Tibial artery (tissue), 4 donors: ENCODE results near the gene CCDC17.

Experiments used
- DNase-seq, 2 donors: peaks; one replicate each; pipeline ENCODE4 v3.0.0-alpha.2; 2019
- H3K27ac ChIP-seq, 2 donors: fragments of 200-600 bp; sonication (generic) in 1 of 2; 1 replicate in 1 of 2; 2 replicates in 1 of 2; pipeline ENCODE4 v1.5.1; 2018 to 2019; ENCODE audit warnings: mild to moderate bottlenecking in 1 of 2
- H3K27me3 ChIP-seq, 2 donors: fragments of 200-600 bp; sonication (generic) in 1 of 2; one replicate each; pipeline versions ENCODE4 v1.5.1 to v1.6.0; 2016 to 2019
- H3K36me3 ChIP-seq, 3 donors: fragments of 200-600 bp; sonication (generic) in 2 of 3; one replicate each; pipeline ENCODE4 v1.5.1; 2016 to 2019; ENCODE audit warnings: mild to moderate bottlenecking in 2 of 3
- H3K4me1 ChIP-seq, 4 donors: fragments of 200-600 bp; sonication (generic) in 2 of 4; 1 replicate in 3 of 4; 2 replicates in 1 of 4; pipeline ENCODE4 v1.5.1; 2016 to 2019
- H3K4me3 ChIP-seq, 2 donors: fragments of 200-600 bp; sonication (generic) in 1 of 2; 1 replicate in 1 of 2; 2 replicates in 1 of 2; pipeline ENCODE4 v1.5.1; 2018 to 2019; ENCODE audit warnings: mild to moderate bottlenecking in 2 of 2
- H3K9me3 ChIP-seq, 3 donors: fragments of 200-600 bp; sonication (generic) in 1 of 3; one replicate each; pipeline ENCODE4 v1.5.1; 2016 to 2019
- CTCF ChIP-seq, 2 experiments: fragments of 200-600 bp in 1 of 2; fragments of 450-650 bp in 1 of 2; IDR thresholded peaks; one replicate each; pipeline ENCODE4 v1.5.1; 2017 to 2019; ENCODE audit warnings: antibody characterized with exemption in 2 of 2, mild to moderate bottlenecking in 1 of 2, moderate library complexity in 1 of 2
- intact Hi-C: fragments of 100-400 bp; cut with DNase I; formaldehyde crosslinking; loops from one replicate; pipeline ENCODE4 v1.15.0; 2023; ENCODE audit warnings: low total_unique reads

The CCDC17 gene

GRCh38 chr1:45623972-45624371, at the start of gene CCDC17:
Gene CCDC17 (minus strand): TSS chr1:45624054. CDS start chr1:45623909, 145 bp downstream.
- H3K27ac ChIP-seq = peak within 1 kb of the TSS; percentile 41 to 64
- intact Hi-C loops = no loop called here
- H3K4me3 ChIP-seq = peak within 1 kb of the TSS; percentile 39 to 45
- H3K4me1 ChIP-seq = peaks cover 0 to 20% (median 6%) of the 10 kb centered on the region in 4 donors
- no peak for DNase-seq
- H3K36me3 ChIP-seq = peaks cover 28 to 76% (median 45%) of the 10 kb centered on the region in 3 donors
- no peak for TF ChIP-seq CTCF (IDR thresholded peaks at IDR 0.05)
- H3K27me3 ChIP-seq = no peaks in the 10 kb centered on the region
- no peaks in the 10 kb centered on the region for H3K9me3 ChIP-seq

- Histone ChIP-seq H3K4me3 (no peak overlapping the region), H3K36me3 (no peaks in the 10 kb centered on the region), H3K27me3 (no peaks in the 10 kb centered on the region), H3K4me1 (peaks cover 0 to 90% (median 31%) of the 10 kb centered on the region in 4 donors), H3K27ac (no peak overlapping the region), H3K9me3 (no peaks in the 10 kb centered on the region)
- no peak for TF ChIP-seq CTCF (IDR thresholded peaks at IDR 0.05)
- no peak for DNase-seq
- intact Hi-C loops = no loop called here
Measured at GRCh38 chr1:45669859-45670655, 46.2 kb upstream of the CCDC17 start.

GRCh38 chr1:45669379-45669778, 45.5 kb upstream of the CCDC17 start:
- H3K27ac ChIP-seq = peak overlapping the region in 1 of 2 donors; percentile 30
- peaks cover 0 to 84% (median 29%) of the 10 kb centered on the region in 4 donors for H3K4me1 ChIP-seq
- H3K4me3 ChIP-seq = no peak overlapping the region
- no peak for TF ChIP-seq CTCF (IDR thresholded peaks at IDR 0.05)
- H3K36me3 ChIP-seq = no peaks in the 10 kb centered on the region
- H3K9me3 ChIP-seq = no peaks in the 10 kb centered on the region
- no peak for DNase-seq
- no peaks in the 10 kb centered on the region for H3K27me3 ChIP-seq
- intact Hi-C loops = no loop called here

GRCh38 chr1:45668526-45668925, 44.7 kb upstream of the CCDC17 start:
- peaks cover 0 to 78% (median 27%) of the 10 kb centered on the region in 4 donors for H3K4me1 ChIP-seq
- no peak overlapping the region for H3K4me3 ChIP-seq
- H3K27ac ChIP-seq = no peak overlapping the region
- H3K27me3 ChIP-seq = no peaks in the 10 kb centered on the region
- no peaks in the 10 kb centered on the region for H3K9me3 ChIP-seq
- no peak for TF ChIP-seq CTCF (IDR thresholded peaks at IDR 0.05)
- intact Hi-C loops = no loop called here
- H3K36me3 ChIP-seq = no peaks in the 10 kb centered on the region
- no peak for DNase-seq

- Histone ChIP-seq H3K4me1 (peaks cover 0 to 71% (median 26%) of the 10 kb centered on the region in 4 donors), H3K4me3 (no peak overlapping the region), H3K27me3 (no peaks in the 10 kb centered on the region), H3K27ac (no peak overlapping the region), H3K9me3 (no peaks in the 10 kb centered on the region), H3K36me3 (no peaks in the 10 kb centered on the region)
- no peak for TF ChIP-seq CTCF (IDR thresholded peaks at IDR 0.05)
- DNase-seq = no peak
- intact Hi-C loops = no loop called here
Measured at GRCh38 chr1:45667321-45668111, 43.7 kb upstream of the CCDC17 start.
